PC-9 (cell line): ENCODE measurements around the gene SPTAN1. TPM values are rescaled to one million over a fixed set of nuclear protein-coding genes. Genes with fewer than 3 reads are reported as not detected.

Experiments used
- BruUV-seq: library from RNA; stranded (reverse); fragments of 400-500 nt; replicated peaks from 2 replicates; lab custom pipeline; 2021; lab: Mats Ljungman, UMichigan
- CTCF ChIA-PET: fragments of 300-600 bp; sonication (Branson Sonifier 250); formaldehyde crosslinking; loops from one replicate; lab custom pipeline; 2022; ENCODE audit warnings: antibody characterized with exemption; lab: Charles Lee
- POLR2A ChIA-PET: fragments of 300-600 bp; sonication (Branson Sonifier 250); formaldehyde crosslinking; loops from one replicate; lab custom pipeline; 2022; ENCODE audit warnings: antibody characterized with exemption; ENCODE audit not compliant: unreplicated experiment; lab: Charles Lee
- DNase-seq, 2 experiments: peaks; one replicate each; pipeline versions ENCODE4 v3.0.0 to v3.0.0-alpha.2; 2015 to 2022; ENCODE audit warnings: mixed read lengths in 1 of 2
- H2AFZ ChIP-seq: fragments of 200-600 bp; sonication (generic); 2 replicates; pipeline ENCODE4 v1.8.1; 2017; ENCODE audit warnings: antibody characterized with exemption
- H3F3A ChIP-seq: fragments of 200-600 bp; sonication (generic); 2 replicates; pipeline ENCODE4 v1.8.1; 2017; ENCODE audit warnings: antibody characterized with exemption, mild to moderate bottlenecking, low read depth; ENCODE audit not compliant: insufficient read depth
- H3K27ac ChIP-seq: fragments of 200-600 bp; sonication (generic); 2 replicates; pipeline ENCODE4 v1.6.1; 2016; ENCODE audit warnings: mixed run types
- H3K27me3 ChIP-seq: fragments of 200-600 bp; sonication (generic); 2 replicates; pipeline ENCODE4 v1.6.1; 2016; ENCODE audit warnings: low read depth, mixed run types; ENCODE audit not compliant: insufficient read depth
- H3K36me3 ChIP-seq: fragments of 200-600 bp; sonication (generic); 2 replicates; pipeline ENCODE4 v1.6.1; 2016; ENCODE audit warnings: low read depth, mixed run types
- H3K4me1 ChIP-seq: fragments of 200-600 bp; sonication (generic); replicated peaks from 2 replicates; pipeline ENCODE4 v1.6.1; 2016; ENCODE audit warnings: mixed run types; ENCODE audit not compliant: insufficient read depth
- H3K4me2 ChIP-seq: fragments of 200-600 bp; sonication (generic); 2 replicates; pipeline ENCODE4 v1.6.1; 2017; ENCODE audit warnings: mixed run types
- H3K4me3 ChIP-seq: fragments of 200-600 bp; sonication (generic); 2 replicates; pipeline ENCODE4 v1.6.1; 2016; ENCODE audit warnings: mixed run types
- H3K79me2 ChIP-seq: fragments of 200-600 bp; sonication (generic); 2 replicates; pipeline ENCODE4 v1.6.1; 2017; ENCODE audit warnings: low read depth, mixed run types
- H3K9me2 ChIP-seq: fragments of 200-600 bp; sonication (generic); 2 replicates; pipeline ENCODE4 v1.8.1; 2017; ENCODE audit warnings: mild to moderate bottlenecking; ENCODE audit not compliant: insufficient read depth
- H3K9me3 ChIP-seq: fragments of 200-600 bp; sonication (generic); 2 replicates; pipeline ENCODE4 v1.8.1; 2016; ENCODE audit warnings: low read depth; ENCODE audit not compliant: insufficient read depth
- H4K20me1 ChIP-seq: fragments of 200-600 bp; sonication (generic); 2 replicates; pipeline ENCODE4 v1.8.1; 2017; ENCODE audit not compliant: insufficient read depth
- CTCF ChIP-seq: fragments of 200-600 bp; sonication (generic); conservative IDR thresholded peaks from 2 replicates; pipeline ENCODE4 v1.6.1; 2017; ENCODE audit warnings: mixed run types, antibody characterized with exemption, mild to moderate bottlenecking, moderate library complexity
- EZH2 ChIP-seq: fragments of 200-600 bp; sonication (generic); IDR thresholded peaks from 2 replicates; pipeline ENCODE4 v1.8.0; 2017; ENCODE audit warnings: antibody characterized with exemption, low read depth
- intact Hi-C: fragments of 100-400 bp; cut with micrococcal nuclease; formaldehyde crosslinking; loops from one replicate; pipeline ENCODE4 v1.10.0; 2022; ENCODE audit not compliant: unreplicated experiment
- total RNA-seq: library from RNA; stranded (reverse); gene quantifications from 2 replicates; pipeline ENCODE4 v1.2.3, GENCODE V29; 2021

The SPTAN1 gene
- total RNA-seq, 1 experiment from 2014 or later: 214 TPM

GRCh38 chr9:128554155-128554862 is 1.9 kb downstream of the SPTAN1 start:
- no TSS peak for BruUV-seq
- H3K36me3 ChIP-seq: 0 out of 2 replicates have a peak, but pooled peaks cover 6% of the 10 kb centered on the region
- POLR2A ChIA-PET: interaction anchor here (0.6 to 1.1 kb wide), 3 partner anchors 25 to 358 kb away, joined by 3 to 12 read pairs (median 4); no protein-coding TSS in a partner anchor
- intact Hi-C loops: loop anchor here (5.0 to 10.0 kb wide), 2 partner anchors 427 to 500 kb away; partner anchors contain the start of gene PTGES2
- no peak overlapping the region for H2AFZ ChIP-seq
- H3K4me3 ChIP-seq: peak overlapping the region; percentile 75
- no peaks in the 10 kb centered on the region for H3K27me3 ChIP-seq
- H3K4me2 ChIP-seq: peak overlapping the region; percentile 89
- peaks cover 19% of the 10 kb centered on the region for H4K20me1 ChIP-seq
- peak; percentile 58 to 74 for DNase-seq
- no peak for TF ChIP-seq CTCF
- no peak for TF ChIP-seq EZH2
- no peaks in the 10 kb centered on the region for H3K9me3 ChIP-seq
- H3K27ac ChIP-seq: peak overlapping the region; percentile 60
- peaks cover 59% of the 10 kb centered on the region for H3K79me2 ChIP-seq
- CTCF ChIA-PET: interaction anchor here (0.6 to 0.8 kb wide), 2 partner anchors 353 to 422 kb away, joined by 5 to 6 read pairs; no protein-coding TSS in a partner anchor
- peaks cover 54% of the 10 kb centered on the region for H3F3A ChIP-seq
- no peaks in the 10 kb centered on the region for H3K9me2 ChIP-seq
- peaks cover 56% of the 10 kb centered on the region for H3K4me1 ChIP-seq

GRCh38 chr9:128555180-128555721 is 2.9 kb downstream of the SPTAN1 start:
- peak overlapping the region; percentile 89 for H3K4me2 ChIP-seq
- peaks cover 69% of the 10 kb centered on the region for H3K79me2 ChIP-seq
- H3K27me3 ChIP-seq: no peaks in the 10 kb centered on the region
- peaks cover 54% of the 10 kb centered on the region for H3F3A ChIP-seq
- intact Hi-C loops: loop anchor here (5.0 to 10.0 kb wide), 2 partner anchors 258 to 500 kb away; no protein-coding TSS in a partner anchor
- H3K4me3 ChIP-seq: peak overlapping the region; percentile 75; the same call in 1 of the 2 replicates
- peak; percentile 35 to 76 for DNase-seq
- 0 out of 2 replicates have a peak, but pooled peaks cover 6% of the 10 kb centered on the region for H3K36me3 ChIP-seq
- BruUV-seq: no TSS peak
- H3K9me2 ChIP-seq: no peaks in the 10 kb centered on the region
- peaks cover 60% of the 10 kb centered on the region for H3K4me1 ChIP-seq
- ChIA-PET CTCF (interaction anchor here (0.6 to 0.8 kb wide), 3 partner anchors 354 to 462 kb away, joined by 5 to 13 read pairs (median 6); no protein-coding TSS in a partner anchor), POLR2A (interaction anchor here (0.6 to 1.1 kb wide), 3 partner anchors 27 to 357 kb away, joined by 3 to 12 read pairs (median 3); no protein-coding TSS in a partner anchor)
- no peak overlapping the region for H2AFZ ChIP-seq
- H3K9me3 ChIP-seq: no peaks in the 10 kb centered on the region
- H4K20me1 ChIP-seq: peaks cover 19% of the 10 kb centered on the region
- H3K27ac ChIP-seq: peak overlapping the region; percentile 60
- no peak for TF ChIP-seq EZH2
- TF ChIP-seq CTCF: no peak

- no peaks in the 10 kb centered on the region for H3K27me3 ChIP-seq
- H3K79me2 ChIP-seq: peaks cover 73% of the 10 kb centered on the region
- intact Hi-C loops: loop anchor here (5.0 to 10.0 kb wide), 2 partner anchors 259 to 499 kb away; no protein-coding TSS in a partner anchor
- BruUV-seq: no TSS peak
- H3F3A ChIP-seq: peaks cover 53% of the 10 kb centered on the region
- ChIA-PET CTCF (interaction anchor here (1.1 kb wide), 1 partner anchor 15 kb away, joined by 3 read pairs; no protein-coding TSS in a partner anchor), POLR2A (no interaction called here)
- H3K4me3 ChIP-seq: no peak overlapping the region; the same call in 1 of the 2 replicates
- no peak for TF ChIP-seq EZH2
- TF ChIP-seq CTCF: no peak
- peak overlapping the region; percentile 89 for H3K4me2 ChIP-seq
- peak in 1 of 2 experiments; percentile 74 for DNase-seq
- peaks cover 60% of the 10 kb centered on the region for H3K4me1 ChIP-seq
- peak overlapping the region; percentile 60 for H3K27ac ChIP-seq
- H3K9me3 ChIP-seq: no peaks in the 10 kb centered on the region
- peaks cover 19% of the 10 kb centered on the region for H4K20me1 ChIP-seq
- H3K36me3 ChIP-seq: 0 out of 2 replicates have a peak, but pooled peaks cover 6% of the 10 kb centered on the region
- H2AFZ ChIP-seq: no peak overlapping the region
- H3K9me2 ChIP-seq: no peaks in the 10 kb centered on the region
Measured at GRCh38 chr9:128556276-128556675, 3.9 kb downstream of the SPTAN1 start.
